ENCODE results near the gene KCNA2.

- TF ChIP-seq CTCF (conservative IDR thresholded peaks at IDR 0.05 in 1 of 2, IDR thresholded peaks at IDR 0.05 in 1 of 2; ENCODE audit: low read depth in 1 of 2, low read length in 2 of 2) (no peak), EZH2 (IDR thresholded peaks at IDR 0.05; ENCODE audit: low read length, missing control alignments) (no peak)
These were observed 10.4 kb upstream of the KCNA2 start for GRCh38 chr1:110616587-110616986.

Measured in fibroblast of lung (primary cell).